ENCODE data around the gene SMPDL3A. TPM values are rescaled to one million over a fixed set of nuclear protein-coding genes. Genes with fewer than 3 reads are reported as not detected.

The SMPDL3A gene
- total RNA-seq, 4 donors from 2014 or later = 6.6 to 14.9 (median 7.4) TPM

DNA sequence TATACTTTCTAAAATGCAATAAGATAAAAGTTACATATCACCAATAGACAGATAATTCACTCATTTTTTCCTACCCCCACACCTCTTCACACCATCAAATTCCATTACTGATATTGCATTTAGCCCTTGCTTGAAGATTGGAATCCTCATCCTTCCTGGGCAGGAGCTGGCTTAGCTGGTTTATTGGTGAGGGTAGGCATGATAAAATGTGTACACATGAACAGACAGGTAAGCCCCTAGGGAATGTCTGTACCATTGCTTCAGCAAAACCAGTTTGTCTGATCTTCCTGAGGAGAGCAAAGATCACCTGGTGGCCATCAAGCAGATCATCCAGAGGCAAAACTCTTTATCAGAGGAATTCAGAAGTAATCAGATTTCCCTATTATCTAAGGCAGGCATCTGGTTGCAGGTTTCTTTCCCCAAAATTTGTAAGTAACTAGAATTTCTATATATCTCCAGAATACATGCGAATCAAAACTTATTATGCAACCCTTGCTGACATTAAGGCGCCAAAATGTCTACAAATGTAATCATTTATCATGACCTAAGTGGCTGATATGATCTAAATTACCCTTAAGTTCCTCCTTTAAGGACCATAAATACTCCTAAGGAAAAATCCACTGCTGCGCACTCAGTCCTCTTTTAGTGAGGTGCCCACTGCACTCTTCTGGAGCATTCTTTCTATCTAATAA is 16.2 kb upstream of the SMPDL3A start:
- intact Hi-C loops (cut with DNase I) = no loop called here
- Histone ChIP-seq H3K27ac (replicated peaks in 1 of 4) (no peak overlapping the region), H3K36me3 (no peaks in the 10 kb centered on the region), H3K4me3 (no peak overlapping the region), H3K27me3 (peaks cover 0 to 2% (median 0%) of the 10 kb centered on the region in 4 donors), H3K4me1 (no peaks in the 10 kb centered on the region), H3K9me3 (no peaks in the 10 kb centered on the region)
- no peak for DNase-seq (ENCODE audit: extremely low spot score)
- TF ChIP-seq POLR2AphosphoS5 (IDR thresholded peaks at IDR 0.05) (no peak), EP300 (IDR thresholded peaks at IDR 0.05) (no peak), POLR2A (IDR thresholded peaks at IDR 0.05; ENCODE audit: low read depth) (no peak)
- TF ChIP-seq, protein P1, sequence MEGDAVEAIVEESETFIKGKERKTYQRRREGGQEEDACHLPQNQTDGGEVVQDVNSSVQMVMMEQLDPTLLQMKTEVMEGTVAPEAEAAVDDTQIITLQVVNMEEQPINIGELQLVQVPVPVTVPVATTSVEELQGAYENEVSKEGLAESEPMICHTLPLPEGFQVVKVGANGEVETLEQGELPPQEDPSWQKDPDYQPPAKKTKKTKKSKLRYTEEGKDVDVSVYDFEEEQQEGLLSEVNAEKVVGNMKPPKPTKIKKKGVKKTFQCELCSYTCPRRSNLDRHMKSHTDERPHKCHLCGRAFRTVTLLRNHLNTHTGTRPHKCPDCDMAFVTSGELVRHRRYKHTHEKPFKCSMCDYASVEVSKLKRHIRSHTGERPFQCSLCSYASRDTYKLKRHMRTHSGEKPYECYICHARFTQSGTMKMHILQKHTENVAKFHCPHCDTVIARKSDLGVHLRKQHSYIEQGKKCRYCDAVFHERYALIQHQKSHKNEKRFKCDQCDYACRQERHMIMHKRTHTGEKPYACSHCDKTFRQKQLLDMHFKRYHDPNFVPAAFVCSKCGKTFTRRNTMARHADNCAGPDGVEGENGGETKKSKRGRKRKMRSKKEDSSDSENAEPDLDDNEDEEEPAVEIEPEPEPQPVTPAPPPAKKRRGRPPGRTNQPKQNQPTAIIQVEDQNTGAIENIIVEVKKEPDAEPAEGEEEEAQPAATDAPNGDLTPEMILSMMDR (IDR thresholded peaks at IDR 0.05) = no peak
- 91% methylated on average over 3 of the region's 3 CpGs for WGBS

DNA sequence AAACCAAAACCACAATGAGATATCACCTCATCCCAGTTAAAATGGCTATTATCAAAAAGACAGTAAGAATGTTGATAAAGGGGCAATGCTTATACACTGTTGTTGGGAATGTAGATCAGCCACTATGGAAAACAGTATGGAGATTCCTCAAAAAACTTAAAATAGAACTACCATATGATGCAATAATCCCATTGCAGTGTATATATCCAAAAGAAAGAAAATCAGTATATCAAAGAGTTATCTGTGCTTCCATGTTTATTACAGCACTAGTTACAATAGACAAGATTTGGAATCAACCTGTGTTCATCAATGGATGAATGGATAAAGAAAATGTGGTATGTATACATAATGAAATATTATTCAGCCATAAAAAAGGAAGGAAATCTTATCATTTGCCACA is 13.1 kb upstream of the SMPDL3A start:
- no peaks in the 10 kb centered on the region for H3K36me3 ChIP-seq
- no peak overlapping the region for H3K27ac ChIP-seq (replicated peaks in 1 of 4)
- intact Hi-C loops (cut with DNase I) = no loop called here
- no peaks in the 10 kb centered on the region for H3K9me3 ChIP-seq
- no peaks in the 10 kb centered on the region for H3K4me1 ChIP-seq
- no peak for DNase-seq (ENCODE audit: extremely low spot score)
- TF ChIP-seq, protein P1 (IDR thresholded peaks at IDR 0.05) = no peak
- TF ChIP-seq POLR2A (IDR thresholded peaks at IDR 0.05; ENCODE audit: low read depth) = no peak
- TF ChIP-seq EP300 (IDR thresholded peaks at IDR 0.05) = no peak
- no peak for TF ChIP-seq POLR2AphosphoS5 (IDR thresholded peaks at IDR 0.05)
- no peaks in the 10 kb centered on the region for H3K27me3 ChIP-seq
- H3K4me3 ChIP-seq = no peak overlapping the region

DNA sequence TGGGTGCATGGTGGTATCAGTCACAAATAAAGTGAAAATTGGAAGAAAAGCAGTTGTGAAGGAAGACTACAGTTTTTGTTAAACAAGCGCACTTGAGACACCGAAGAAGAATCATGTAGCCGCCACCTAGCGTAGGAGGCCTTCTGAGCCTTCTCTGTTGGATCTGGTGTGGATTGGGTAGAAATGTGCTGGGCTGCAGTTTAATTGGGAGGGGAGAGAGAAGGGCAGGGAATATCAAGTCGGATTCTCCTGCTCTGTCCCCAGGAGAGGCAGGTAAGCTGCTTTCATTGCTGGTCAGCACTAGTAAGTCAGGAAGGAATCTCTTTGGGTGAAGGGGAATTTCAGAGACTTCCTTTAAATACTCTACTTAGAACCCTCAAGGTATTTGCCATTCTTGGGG is 10.8 kb upstream of the SMPDL3A start:
- no peaks in the 10 kb centered on the region for H3K27me3 ChIP-seq
- DNase-seq (ENCODE audit: extremely low spot score) = no peak
- H3K4me1 ChIP-seq = no peaks in the 10 kb centered on the region
- no peaks in the 10 kb centered on the region for H3K9me3 ChIP-seq
- intact Hi-C loops (cut with DNase I) = no loop called here
- H3K36me3 ChIP-seq = no peaks in the 10 kb centered on the region
- 91% methylated on average over 5 of the region's 5 CpGs for WGBS
- no peak overlapping the region for H3K27ac ChIP-seq (replicated peaks in 1 of 4)
- H3K4me3 ChIP-seq = no peak overlapping the region
- no peak for TF ChIP-seq POLR2A (IDR thresholded peaks at IDR 0.05; ENCODE audit: low read depth)
- TF ChIP-seq, protein P1 (IDR thresholded peaks at IDR 0.05) = no peak
- TF ChIP-seq POLR2AphosphoS5 (IDR thresholded peaks at IDR 0.05) = no peak
- TF ChIP-seq EP300 (IDR thresholded peaks at IDR 0.05) = no peak

DNA sequence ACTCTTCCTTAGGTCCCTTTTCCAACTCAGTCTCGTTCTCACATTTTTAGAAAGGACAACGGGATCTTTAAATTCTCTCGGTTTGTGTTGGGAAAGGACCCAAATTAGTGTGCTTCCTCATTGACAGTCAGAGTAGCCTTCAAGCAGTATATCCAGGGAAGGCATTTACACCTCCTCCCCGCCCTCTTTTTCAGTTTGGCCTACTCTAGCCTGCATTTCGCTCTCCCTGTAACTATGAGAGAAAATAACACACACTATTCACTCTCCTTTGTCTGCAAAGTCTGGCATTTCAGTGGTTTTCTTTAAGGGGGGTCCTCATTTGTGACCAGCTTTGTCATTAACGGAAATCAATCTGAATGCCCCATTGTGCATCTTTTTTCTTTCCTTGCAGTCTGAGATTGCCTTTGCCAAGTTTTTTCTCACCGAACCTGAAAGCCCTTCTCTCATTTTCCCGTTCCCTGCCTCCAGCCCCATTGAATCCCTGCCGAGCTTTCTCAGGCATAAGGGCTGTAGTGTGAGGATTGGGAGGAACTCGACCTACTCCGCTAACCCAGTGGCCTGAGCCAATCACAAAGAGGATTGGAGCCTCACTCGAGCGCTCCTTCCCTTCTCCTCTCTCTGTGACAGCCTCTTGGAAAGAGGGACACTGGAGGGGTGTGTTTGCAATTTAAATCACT is 9.9 kb upstream of the SMPDL3A start:
- TF ChIP-seq POLR2A (IDR thresholded peaks at IDR 0.05; ENCODE audit: low read depth) (no peak), EP300 (IDR thresholded peaks at IDR 0.05) (no peak), POLR2AphosphoS5 (IDR thresholded peaks at IDR 0.05) (no peak)
- TF ChIP-seq, protein P1 (IDR thresholded peaks at IDR 0.05) = no peak
- WGBS = 54% methylated on average over 13 of the region's 13 CpGs
- intact Hi-C loops (cut with DNase I) = no loop called here
- H3K27ac ChIP-seq (replicated peaks in 1 of 4) = no peak overlapping the region
- no peaks in the 10 kb centered on the region for H3K27me3 ChIP-seq
- no peak overlapping the region for H3K4me3 ChIP-seq
- no peaks in the 10 kb centered on the region for H3K4me1 ChIP-seq
- H3K9me3 ChIP-seq = no peaks in the 10 kb centered on the region
- DNase-seq (ENCODE audit: extremely low spot score) = no peak
- H3K36me3 ChIP-seq = no peaks in the 10 kb centered on the region

All from esophagus muscularis mucosa (tissue), 4 donors.